H9 (cell line): Measurements from ENCODE around the gene SSB. TPM values are rescaled to one million over a fixed set of nuclear protein-coding genes. Genes with fewer than 3 reads are reported as not detected.

Source experiments
- DNase-seq: peaks from one replicate; pipeline ENCODE4 v3.0.0-alpha.2; 2017
- H2AFZ ChIP-seq: one replicate; pipeline ENCODE4 v1.6.1; 2013; ENCODE audit warnings: mild to moderate bottlenecking, low read length, control low read depth, moderate library complexity
- H2AK5ac ChIP-seq: 2 replicates; pipeline ENCODE4 v1.6.1; 2013; ENCODE audit warnings: low read length, control low read depth, mixed read lengths; ENCODE audit not compliant: insufficient read length
- H2BK120ac ChIP-seq: one replicate; pipeline ENCODE4 v1.6.1; 2013; ENCODE audit warnings: low read depth, mild to moderate bottlenecking, low read length, control low read depth, inconsistent platforms; ENCODE audit not compliant: poor library complexity, severe bottlenecking
- H2BK12ac ChIP-seq: 2 replicates; pipeline ENCODE4 v1.6.1; 2013; ENCODE audit warnings: low read length, control low read depth, mixed read lengths, low read depth; ENCODE audit not compliant: insufficient read length
- H2BK15ac ChIP-seq: 2 replicates; pipeline ENCODE4 v1.6.1; 2013; ENCODE audit warnings: low read depth, low read length, control low read depth
- H2BK20ac ChIP-seq: one replicate; pipeline ENCODE4 v1.6.1; 2013; ENCODE audit warnings: low read depth, mild to moderate bottlenecking, low read length, control low read depth, inconsistent platforms; ENCODE audit not compliant: poor library complexity, severe bottlenecking
- H2BK5ac ChIP-seq: 2 replicates; pipeline ENCODE4 v1.6.1; 2013; ENCODE audit warnings: low read length, control low read depth, mixed read lengths; ENCODE audit not compliant: insufficient read length
- H3K14ac ChIP-seq: 2 replicates; pipeline ENCODE4 v1.6.1; 2013; ENCODE audit warnings: low read length, control low read depth; ENCODE audit not compliant: insufficient read depth
- H3K18ac ChIP-seq: 2 replicates; pipeline ENCODE4 v1.6.1; 2013; ENCODE audit warnings: low read depth, mild to moderate bottlenecking, mixed read lengths, low read length, control low read depth; ENCODE audit not compliant: insufficient read length
- H3K23ac ChIP-seq: 2 replicates; pipeline ENCODE4 v1.6.1; 2013; ENCODE audit warnings: low read length, control low read depth, mixed read lengths, low read depth; ENCODE audit not compliant: insufficient read length
- H3K23me2 ChIP-seq: 2 replicates; pipeline ENCODE4 v1.6.1; 2013; ENCODE audit warnings: low read depth, mild to moderate bottlenecking, mixed read lengths, low read length, control low read depth; ENCODE audit not compliant: insufficient read length, poor library complexity, severe bottlenecking
- H3K27ac ChIP-seq: 2 replicates; pipeline ENCODE4 v1.5.1; 2013; ENCODE audit warnings: low read length, control low read depth, mixed read lengths, low read depth; ENCODE audit not compliant: insufficient read length
- H3K27me3 ChIP-seq: 2 replicates; pipeline ENCODE4 v1.6.1; 2013; ENCODE audit warnings: low read length, control low read depth, inconsistent platforms; ENCODE audit not compliant: insufficient read depth
- H3K4ac ChIP-seq: 2 replicates; pipeline ENCODE4 v1.6.1; 2013; ENCODE audit warnings: low read depth, mild to moderate bottlenecking, control low read depth, inconsistent platforms, low read length, moderate library complexity
- H3K4me1 ChIP-seq: 2 replicates; pipeline ENCODE4 v1.6.1; 2013; ENCODE audit warnings: low read length, control low read depth, inconsistent platforms; ENCODE audit not compliant: insufficient read depth
- H3K4me2 ChIP-seq: 2 replicates; pipeline ENCODE4 v1.6.1; 2013; ENCODE audit warnings: low read length, control low read depth, mixed read lengths; ENCODE audit not compliant: insufficient read length, insufficient read depth
- H3K56ac ChIP-seq: 2 replicates; pipeline ENCODE4 v1.6.1; 2013; ENCODE audit warnings: low read depth, mild to moderate bottlenecking, mixed read lengths, low read length, control low read depth; ENCODE audit not compliant: insufficient read length
- H3K79me1 ChIP-seq: 2 replicates; pipeline ENCODE4 v1.6.1; 2013; ENCODE audit warnings: low read depth, mild to moderate bottlenecking, moderate library complexity, low read length, control low read depth, inconsistent platforms; ENCODE audit not compliant: insufficient read depth, poor library complexity, severe bottlenecking
- H3K79me2 ChIP-seq: 2 replicates; pipeline ENCODE4 v1.6.1; 2013; ENCODE audit warnings: low read length, control low read depth, inconsistent platforms; ENCODE audit not compliant: insufficient read depth
- H3K9ac ChIP-seq: 2 replicates; pipeline ENCODE4 v1.6.1; 2013; ENCODE audit warnings: low read length, control low read depth, mixed read lengths; ENCODE audit not compliant: insufficient read length; ENCODE audit errors: extremely low read depth
- H3K9me3 ChIP-seq: one replicate; pipeline ENCODE4 v1.6.1; 2013; ENCODE audit warnings: low read depth, low read length, inconsistent platforms; ENCODE audit not compliant: control insufficient read depth
- H3T11ph ChIP-seq: one replicate; pipeline ENCODE4 v1.6.1; 2013; ENCODE audit warnings: mild to moderate bottlenecking, low read length, control low read depth, inconsistent platforms
- H4K20me1 ChIP-seq: one replicate; pipeline ENCODE4 v1.6.1; 2013; ENCODE audit not compliant: control insufficient read depth, insufficient read length, insufficient read depth
- H4K5ac ChIP-seq: 2 replicates; pipeline ENCODE4 v1.6.1; 2013; ENCODE audit warnings: low read depth, mild to moderate bottlenecking, mixed read lengths, low read length, control low read depth; ENCODE audit not compliant: insufficient read length
- H4K8ac ChIP-seq: replicated peaks from 2 replicates; pipeline ENCODE4 v1.6.1; 2013; ENCODE audit warnings: low read length, control low read depth, mixed read lengths, low read depth; ENCODE audit not compliant: insufficient read length
- H4K91ac ChIP-seq: 2 replicates; pipeline ENCODE4 v1.6.1; 2013; ENCODE audit warnings: low read depth, mild to moderate bottlenecking, moderate library complexity, mixed read lengths, low read length, control low read depth; ENCODE audit not compliant: insufficient read length
- H3K27ac Mint-ChIP-seq, 3 experiments: 2 replicates in 2 of 3; 3 replicates in 1 of 3; pipeline ENCODE4 v1.8.0; 2020 to 2021; ENCODE audit warnings: mixed read lengths in 3 of 3, mild to moderate bottlenecking in 1 of 3, moderate library complexity in 1 of 3
- H3K27me3 Mint-ChIP-seq: 2 replicates; pipeline ENCODE4 v1.8.0; 2021; ENCODE audit warnings: low read depth, mild to moderate bottlenecking, moderate library complexity, mixed read lengths
- H3K36me3 Mint-ChIP-seq, 3 experiments: 2 replicates in 2 of 3; 3 replicates in 1 of 3; pipeline ENCODE4 v1.8.0; 2020 to 2021; ENCODE audit warnings: low read depth in 3 of 3, mixed read lengths in 3 of 3; ENCODE audit not compliant: insufficient read depth in 1 of 3
- H3K4me1 Mint-ChIP-seq, 2 experiments: 2 replicates each; pipeline ENCODE4 v1.8.0; 2020; ENCODE audit warnings: mixed read lengths in 2 of 2
- H3K4me3 Mint-ChIP-seq, 2 experiments: 2 replicates in 1 of 2; 3 replicates in 1 of 2; pipeline ENCODE4 v1.8.0; 2020 to 2021; ENCODE audit warnings: mild to moderate bottlenecking in 2 of 2, mixed read lengths in 2 of 2, moderate library complexity in 1 of 2
- H3K9me3 Mint-ChIP-seq, 2 experiments: 2 replicates in 1 of 2; 3 replicates in 1 of 2; pipeline ENCODE4 v1.8.0; 2020; ENCODE audit warnings: mild to moderate bottlenecking in 2 of 2, mixed read lengths in 2 of 2, moderate library complexity in 1 of 2
- WGBS: extraction: QIAGEN DNeasy Blood & Tissue Kit; methylation state at CpG from one replicate; pipeline ENCODE4 v1.1.7; 2013; ENCODE audit warnings: missing lambda C conversion rate, low lambda C conversion rate, mixed read lengths; ENCODE audit not compliant: insufficient read length; ENCODE audit errors: extremely low coverage; 5-methylcytosine and 5-hydroxymethylcytosine counted together
- total RNA-seq: library from RNA; stranded (reverse); gene quantifications from 2 replicates; pipeline ENCODE4 v1.2.1, GENCODE V29; 2021
- TF ChIP-seq, protein P1 (sequence below): fragments of 200-600 bp; sonication (generic); conservative IDR thresholded peaks from 3 replicates; pipeline ENCODE4 v1.8.0; 2021; ENCODE audit warnings: antibody characterized with exemption, mild to moderate bottlenecking

Gene SSB
- total RNA-seq, 1 experiment from 2014 or later, result 248 TPM

DNA sequence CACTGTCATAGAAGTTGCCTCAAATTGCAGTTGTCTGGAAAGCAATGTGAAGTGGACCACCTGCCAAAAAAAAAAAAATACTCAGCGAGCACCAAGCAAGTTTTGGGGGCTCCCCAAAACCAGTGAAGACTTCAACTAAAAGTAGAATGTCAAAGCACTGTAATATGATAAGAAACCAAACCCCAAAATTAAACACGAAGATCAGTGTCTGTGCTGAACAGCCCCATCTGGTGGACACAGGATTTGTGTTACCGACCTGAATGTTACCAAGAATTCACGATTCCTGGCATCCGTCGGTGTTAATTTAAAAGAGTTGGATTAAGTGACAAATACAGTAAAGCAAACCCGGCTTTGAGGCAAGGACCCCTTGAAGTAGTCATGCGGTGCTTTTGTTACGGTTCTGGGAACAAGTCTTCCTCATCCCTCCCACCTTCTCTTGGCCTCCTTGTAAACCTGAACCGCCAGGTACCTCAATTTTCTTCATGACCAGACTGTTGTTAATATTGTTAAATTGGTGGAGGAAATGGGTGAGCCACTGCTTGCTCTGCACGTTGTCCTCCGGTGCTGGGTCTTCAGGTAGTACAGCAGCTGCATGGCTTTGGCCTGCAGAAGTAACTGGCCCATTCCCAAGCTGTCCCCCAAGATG lies 31.3 kb upstream of the SSB start:
- no peak overlapping the region for H2BK120ac ChIP-seq
- Mint-ChIP-seq H3K27ac (no peak overlapping the region; a peak in 2 of 7 replicates), H3K4me1 (peaks cover 4 to 7% of the 10 kb centered on the region in 2 experiments; a peak in 3 of 4 replicates), H3K36me3 (peaks cover 7% of the 10 kb centered on the region in 3 experiments; a peak in 4 of 7 replicates), H3K9me3 (peaks cover 0 to 1% of the 10 kb centered on the region in 2 experiments; a peak in 2 of 5 replicates), H3K4me3 (no peak overlapping the region), H3K27me3 (no peaks in the 10 kb centered on the region)
- no peak overlapping the region for H4K8ac ChIP-seq
- H2AFZ ChIP-seq, result no peak overlapping the region
- H3K4me1 ChIP-seq, result no peaks in the 10 kb centered on the region
- H3K79me2 ChIP-seq, result no peaks in the 10 kb centered on the region
- WGBS, result no CpG with 5 or more reads among the region's 12 CpGs
- no peak overlapping the region for H2BK5ac ChIP-seq
- DNase-seq, result peak; percentile 49
- H3K18ac ChIP-seq, result no peak overlapping the region
- H3K27ac ChIP-seq, result no peak overlapping the region
- no peaks in the 10 kb centered on the region for H3K79me1 ChIP-seq
- no peak overlapping the region for H3T11ph ChIP-seq
- no peak overlapping the region for H3K23ac ChIP-seq
- no peaks in the 10 kb centered on the region for H3K9me3 ChIP-seq
- TF ChIP-seq, protein P1, sequence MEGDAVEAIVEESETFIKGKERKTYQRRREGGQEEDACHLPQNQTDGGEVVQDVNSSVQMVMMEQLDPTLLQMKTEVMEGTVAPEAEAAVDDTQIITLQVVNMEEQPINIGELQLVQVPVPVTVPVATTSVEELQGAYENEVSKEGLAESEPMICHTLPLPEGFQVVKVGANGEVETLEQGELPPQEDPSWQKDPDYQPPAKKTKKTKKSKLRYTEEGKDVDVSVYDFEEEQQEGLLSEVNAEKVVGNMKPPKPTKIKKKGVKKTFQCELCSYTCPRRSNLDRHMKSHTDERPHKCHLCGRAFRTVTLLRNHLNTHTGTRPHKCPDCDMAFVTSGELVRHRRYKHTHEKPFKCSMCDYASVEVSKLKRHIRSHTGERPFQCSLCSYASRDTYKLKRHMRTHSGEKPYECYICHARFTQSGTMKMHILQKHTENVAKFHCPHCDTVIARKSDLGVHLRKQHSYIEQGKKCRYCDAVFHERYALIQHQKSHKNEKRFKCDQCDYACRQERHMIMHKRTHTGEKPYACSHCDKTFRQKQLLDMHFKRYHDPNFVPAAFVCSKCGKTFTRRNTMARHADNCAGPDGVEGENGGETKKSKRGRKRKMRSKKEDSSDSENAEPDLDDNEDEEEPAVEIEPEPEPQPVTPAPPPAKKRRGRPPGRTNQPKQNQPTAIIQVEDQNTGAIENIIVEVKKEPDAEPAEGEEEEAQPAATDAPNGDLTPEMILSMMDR, result peak; percentile 80
- no peak overlapping the region for H2BK15ac ChIP-seq
- no peak overlapping the region for H3K14ac ChIP-seq
- no peak overlapping the region for H3K4ac ChIP-seq
- H4K20me1 ChIP-seq, result no peaks in the 10 kb centered on the region
- H2BK12ac ChIP-seq, result no peak overlapping the region
- H3K4me2 ChIP-seq, result no peak overlapping the region
- H2BK20ac ChIP-seq, result no peak overlapping the region
- no peak overlapping the region for H3K56ac ChIP-seq
- H2AK5ac ChIP-seq, result no peak overlapping the region
- no peaks in the 10 kb centered on the region for H3K23me2 ChIP-seq
- H3K9ac ChIP-seq, result no peak overlapping the region
- H3K27me3 ChIP-seq, result no peaks in the 10 kb centered on the region
- H4K5ac ChIP-seq, result no peak overlapping the region
- no peak overlapping the region for H4K91ac ChIP-seq
